Lung (tissue), 12 donors: ENCODE data around the gene ATP5ME. TPM values are rescaled to one million over a fixed set of nuclear protein-coding genes. Genes with fewer than 3 reads are reported as not detected.

Experiments used
- ATAC-seq: fragments of 200-7000 bp; cut with Tn5 transposase; one replicate; pipeline ENCODE4 v1.9.1; 2020; ENCODE audit warnings: moderate number of reproducible peaks; ENCODE audit not compliant: insufficient read depth, low FRiP score
- DNase-seq, 3 donors: peaks; one replicate each; pipeline ENCODE4 v3.0.0-alpha.2; 2013 to 2017
- H3K27ac ChIP-seq, 2 donors: one replicate each; pipeline ENCODE4 v1.5.1; 2013; ENCODE audit warnings: mild to moderate bottlenecking in 2 of 2, moderate library complexity in 2 of 2, control low read depth in 1 of 2, inconsistent platforms in 1 of 2, low read depth in 1 of 2, low read length in 1 of 2
- H3K27me3 ChIP-seq, 3 donors: one replicate each; pipeline ENCODE4 v1.5.1; 2013; ENCODE audit warnings: low read length in 2 of 3; ENCODE audit not compliant: control insufficient read depth in 3 of 3, insufficient read depth in 3 of 3
- H3K36me3 ChIP-seq, 4 donors: one replicate each; pipeline ENCODE4 v1.5.1; 2013; ENCODE audit warnings: low read length in 4 of 4, mild to moderate bottlenecking in 1 of 4, moderate library complexity in 1 of 4; ENCODE audit not compliant: control insufficient read depth in 4 of 4, insufficient read depth in 4 of 4
- H3K4me1 ChIP-seq, 5 donors: one replicate each; pipeline ENCODE4 v1.5.1; 2013; ENCODE audit warnings: low read length in 5 of 5, mild to moderate bottlenecking in 2 of 5, moderate library complexity in 1 of 5; ENCODE audit not compliant: control insufficient read depth in 5 of 5, insufficient read depth in 5 of 5
- H3K4me3 ChIP-seq: one replicate; pipeline ENCODE4 v1.5.1; 2013; ENCODE audit warnings: mild to moderate bottlenecking, control low read depth, moderate library complexity
- H3K9ac ChIP-seq, 2 donors: one replicate each; pipeline ENCODE4 v1.5.1; 2013; ENCODE audit warnings: low read length in 2 of 2, control low read depth in 1 of 2; ENCODE audit not compliant: insufficient read depth in 1 of 2
- H3K9me3 ChIP-seq, 4 donors: one replicate each; pipeline ENCODE4 v1.5.1; 2013; ENCODE audit warnings: low read length in 3 of 4, mild to moderate bottlenecking in 1 of 4, moderate library complexity in 1 of 4; ENCODE audit not compliant: control insufficient read depth in 4 of 4, insufficient read depth in 3 of 4
- CTCF ChIP-seq: IDR thresholded peaks from 2 replicates; pipeline ENCODE4 v1.5.1; 2012; ENCODE audit warnings: mild to moderate bottlenecking; ENCODE audit errors: control extremely low read depth, extremely low read depth
- WGBS, 2 donors: extraction: QIAGEN DNeasy Blood & Tissue Kit; methylation state at CpG; one replicate each; pipeline ENCODE4 v1.1.7; 2013; 5-methylcytosine and 5-hydroxymethylcytosine counted together
- polyA plus RNA-seq, 2 donors: library from polyadenylated mRNA; stranded (reverse); fragments of 200-250 nt; gene quantifications; one replicate each; pipeline ENCODE4 v1.2.1, GENCODE V29; 2013
- total RNA-seq, 2 donors: library from RNA; depleted of rRNA in 1 of 2; stranded (reverse); fragments of >200 nt in 1 of 2; gene quantifications; one replicate each; pipeline ENCODE4 v1.2.1, GENCODE V29; 2014 to 2021
- donor health status: control.
- donor health status: control.
- donor health status: Bipolar disorder and iron deficiency.
- donor health status: healthy.
- donor health status: DM: yes; HTN: yes; CAD: no.

ATP5ME gene
- total and polyA plus RNA-seq, 4 donors = 161 to 997 (median 262) TPM

GRCh38 chr4:682490-683172 is 8.6 kb upstream of the ATP5ME start:
- H3K27me3 ChIP-seq = no peaks in the 10 kb centered on the region
- ATAC-seq = no peak
- no peak overlapping the region for H3K4me3 ChIP-seq
- peaks cover 0 to 23% (median 11%) of the 10 kb centered on the region in 5 donors for H3K4me1 ChIP-seq
- no peak overlapping the region for H3K9ac ChIP-seq
- H3K36me3 ChIP-seq = peaks cover 0 to 5% (median 0%) of the 10 kb centered on the region in 4 donors
- no peak overlapping the region for H3K27ac ChIP-seq
- WGBS, 2 donors = 92 to 95% methylated on average over 23 of the region's 23 CpGs
- no peak for DNase-seq
- no peaks in the 10 kb centered on the region for H3K9me3 ChIP-seq
- no peak for TF ChIP-seq CTCF

GRCh38 chr4:681736-682451 is 7.8 kb upstream of the ATP5ME start:
- H3K4me3 ChIP-seq = no peak overlapping the region
- DNase-seq (no peak), ATAC-seq (no peak)
- H3K27ac ChIP-seq = no peak overlapping the region
- no peak overlapping the region for H3K9ac ChIP-seq
- no peaks in the 10 kb centered on the region for H3K27me3 ChIP-seq
- H3K9me3 ChIP-seq = no peaks in the 10 kb centered on the region
- peaks cover 0 to 18% (median 11%) of the 10 kb centered on the region in 5 donors for H3K4me1 ChIP-seq
- no peak for TF ChIP-seq CTCF
- peaks cover 0 to 5% (median 0%) of the 10 kb centered on the region in 4 donors for H3K36me3 ChIP-seq
- WGBS, 2 donors = 77 to 94% methylated on average over 44 to 58 of the region's 58 CpGs

- Histone ChIP-seq H3K4me3 (peak overlapping the region; percentile 22), H3K27ac (no peak overlapping the region), H3K36me3 (peaks cover 0 to 3% (median 0%) of the 10 kb centered on the region in 4 donors), H3K27me3 (no peaks in the 10 kb centered on the region), H3K9me3 (no peaks in the 10 kb centered on the region), H3K4me1 (peaks cover 0 to 16% (median 11%) of the 10 kb centered on the region in 5 donors), H3K9ac (no peak overlapping the region)
- peak; percentile 66 to 77 (median 74) for DNase-seq
- no peak for TF ChIP-seq CTCF
- peak; percentile 37 for ATAC-seq
- 3 to 30% methylated on average over 30 to 62 of the region's 62 CpGs for WGBS, 2 donors
Measured at GRCh38 chr4:680928-681645, 7.0 kb upstream of the ATP5ME start.
